GM19238 (cell line): ENCODE results near the gene NVL.

Experiments
- DNase-seq: peaks from one replicate; pipeline ENCODE4 v3.0.0; 2011; ENCODE audit warnings: low spot score; ENCODE audit not compliant: insufficient read length

NVL gene

DNA sequence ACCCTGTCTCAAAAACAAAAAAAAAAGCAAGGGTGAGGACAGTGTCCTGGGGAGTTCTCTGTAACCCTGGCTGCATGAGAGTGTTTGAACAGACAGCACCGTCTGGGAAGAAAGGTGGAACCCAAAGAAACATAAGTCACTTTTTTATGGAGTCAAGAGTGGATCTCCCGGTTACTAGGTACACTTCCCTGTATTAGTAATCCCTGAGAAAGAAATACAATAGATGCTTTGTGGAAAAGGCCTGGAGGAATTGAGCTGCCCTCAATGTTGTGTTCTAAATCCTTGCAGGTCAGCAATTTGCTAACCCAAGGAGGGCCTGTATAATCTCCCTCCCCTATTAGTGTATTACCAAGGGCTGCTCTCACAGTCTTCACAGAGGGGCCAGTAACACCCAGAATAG lies 130.3 kb downstream of the NVL start:
- no peak for DNase-seq

GRCh38 chr1:224198572-224198971 lies 131.4 kb downstream of the NVL start:
- no peak for DNase-seq

GRCh38 chr1:224196813-224197600 lies 133.0 kb downstream of the NVL start:
- DNase-seq: no peak

- DNase-seq: no peak
Observed at GRCh38 chr1:224193319-224193966, 136.5 kb downstream of the NVL start.

GRCh38 chr1:224192082-224192788 lies 137.7 kb downstream of the NVL start:
- DNase-seq: no peak

- no peak for DNase-seq
Observed at GRCh38 chr1:224189561-224189960, 140.4 kb downstream of the NVL start.

DNA sequence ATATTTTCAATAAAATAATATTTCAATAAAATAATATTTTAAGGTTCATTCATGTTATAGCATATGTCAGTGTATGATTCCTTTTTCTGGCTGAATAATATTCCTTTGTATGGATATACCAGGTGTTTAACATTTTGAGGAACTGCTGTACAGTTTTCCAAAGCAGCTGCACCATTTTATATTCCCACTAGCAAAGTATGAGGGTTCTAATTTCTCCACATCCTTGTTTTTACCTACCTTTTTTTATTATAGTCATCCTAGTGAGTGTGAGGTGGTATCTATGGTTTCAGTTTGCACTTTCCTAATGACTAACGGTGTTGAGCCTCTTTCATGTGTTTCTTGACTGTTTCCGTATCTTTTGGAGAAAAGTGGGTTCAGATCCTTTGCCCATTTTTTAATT lies 141.7 kb downstream of the NVL start:
- DNase-seq: no peak

DNA sequence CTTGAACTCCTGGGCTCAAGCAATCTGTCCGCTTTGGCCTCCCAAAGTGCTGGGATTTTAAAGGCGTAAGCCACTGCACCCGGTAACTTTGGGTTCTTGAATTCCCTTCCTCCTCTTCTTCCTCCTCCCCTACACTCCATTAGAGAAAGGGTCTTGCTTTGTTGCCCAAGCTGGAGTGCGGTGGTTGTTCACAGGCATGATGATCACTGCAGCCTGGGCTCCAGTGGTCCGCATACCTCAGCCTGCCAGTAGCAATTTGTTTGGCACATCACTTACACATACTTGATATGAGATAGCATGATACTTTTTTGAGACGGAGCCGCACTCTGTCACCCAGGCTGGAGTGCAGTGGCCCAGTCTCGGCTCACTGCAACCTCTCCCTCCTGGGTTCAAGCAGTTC lies 144.8 kb downstream of the NVL start:
- DNase-seq: no peak

DNA sequence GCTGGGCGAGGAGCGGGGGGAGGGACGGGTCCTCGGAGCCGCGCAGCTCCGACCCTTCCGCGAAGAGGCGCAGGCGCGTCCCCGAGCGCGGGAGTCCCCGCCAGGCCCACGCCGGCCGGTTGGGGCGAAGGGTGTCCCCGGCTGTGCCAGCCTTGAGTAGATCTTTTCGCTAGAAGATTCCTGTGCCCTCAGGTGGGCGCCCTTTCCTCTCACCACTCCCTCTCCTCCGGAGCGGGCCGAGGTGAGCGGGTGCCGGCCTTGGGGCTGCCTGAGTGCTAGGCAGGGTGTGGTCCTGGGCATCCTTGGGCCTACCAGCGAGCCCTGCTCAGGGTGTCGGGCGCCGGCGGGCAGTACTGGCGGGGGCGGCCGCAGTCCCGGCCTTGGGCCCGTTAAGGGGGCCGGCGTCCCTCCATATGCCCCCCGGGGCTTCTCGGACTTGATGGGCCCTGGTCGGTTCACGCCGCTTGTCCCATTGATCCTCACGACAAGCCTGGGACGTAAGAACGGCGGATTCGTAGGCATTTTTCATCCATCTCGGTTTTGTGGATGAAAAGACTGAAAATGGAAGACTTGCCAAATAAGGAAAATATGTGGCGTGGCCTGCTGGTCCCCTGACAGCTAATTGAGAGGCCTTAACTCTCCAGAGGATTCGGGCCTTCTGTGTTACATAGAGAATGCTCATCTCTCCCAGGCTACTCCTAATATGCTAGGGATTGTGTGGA lies 146.2 kb downstream of the NVL start:
- DNase-seq: peak; percentile 58

- DNase-seq: peak; percentile 92
Observed at GRCh38 chr1:224182866-224183590, 146.9 kb downstream of the NVL start, which contains the start of gene DEGS1. Gene DEGS1 (plus strand): TSS chr1:224183240. CDS start chr1:224183337, 97 bp downstream.

- peak; percentile 52 for DNase-seq
Observed at GRCh38 chr1:224182057-224182865, 147.7 kb downstream of the NVL start.

DNA sequence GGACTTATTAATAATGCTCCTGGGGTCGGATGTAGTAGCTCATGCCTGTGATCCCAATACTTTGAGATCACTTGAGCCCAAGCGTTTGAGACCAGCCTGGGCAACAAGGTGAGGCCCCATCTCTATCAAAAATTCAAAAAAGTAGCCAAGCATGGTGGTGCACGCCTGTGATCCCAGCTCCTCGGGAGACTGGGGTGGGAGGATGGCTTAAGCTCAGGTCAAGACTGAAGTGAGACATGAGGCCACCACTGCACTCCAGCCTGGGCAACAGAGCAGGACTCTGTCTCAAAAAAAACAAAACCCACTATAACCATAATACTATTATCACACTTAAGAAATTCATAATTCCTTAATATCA lies 148.5 kb downstream of the NVL start:
- no peak for DNase-seq

DNA sequence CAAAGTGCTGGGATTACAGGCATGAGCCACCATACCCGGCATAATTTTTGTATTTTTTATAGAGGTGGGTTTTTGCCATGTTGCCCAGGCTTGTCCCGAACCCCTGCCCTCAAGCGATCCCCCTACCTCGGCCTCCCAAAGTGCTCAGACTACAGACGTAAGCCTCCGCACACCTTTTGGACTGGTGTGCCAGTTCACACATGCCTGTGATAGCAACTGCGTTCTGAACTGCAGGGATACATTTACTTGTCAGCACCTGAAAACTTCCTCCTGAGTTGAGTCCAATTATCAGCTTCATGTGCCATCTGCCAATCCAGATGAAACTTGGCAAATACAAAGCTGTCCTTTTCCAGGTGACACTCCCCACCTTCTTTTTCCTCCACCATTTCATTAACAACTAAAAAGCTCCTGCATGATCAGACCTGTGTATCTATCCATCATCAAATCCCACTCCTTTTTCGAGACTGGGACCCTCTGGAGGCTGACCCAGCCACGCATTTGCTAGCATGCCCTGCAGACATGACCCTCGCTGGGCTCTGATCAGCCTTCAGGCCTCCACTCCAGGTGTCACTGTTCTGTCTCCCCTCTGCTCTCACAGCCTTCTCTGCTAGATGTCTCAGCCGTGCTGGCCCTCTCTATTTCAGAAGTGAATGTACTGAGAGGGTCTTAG lies 149.1 kb downstream of the NVL start:
- DNase-seq: no peak

DNA sequence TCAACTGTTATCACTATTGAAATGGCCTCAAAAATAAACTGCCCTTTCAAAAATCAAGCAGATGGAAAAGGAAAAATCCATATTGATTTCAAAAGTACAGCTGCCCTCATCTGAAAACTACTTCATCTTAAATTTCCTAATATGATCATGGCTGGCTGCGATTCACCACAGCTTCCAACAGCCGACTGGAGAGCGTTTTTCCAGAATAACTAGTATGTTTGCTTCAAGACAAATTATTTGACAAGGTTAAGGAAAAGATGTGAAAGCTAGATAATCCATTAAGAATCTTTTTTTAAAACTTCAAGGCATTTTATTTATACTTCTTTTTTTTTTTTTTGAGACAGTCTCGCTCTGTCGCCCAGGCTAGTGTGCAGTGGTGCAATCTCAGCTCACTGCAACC lies 151.1 kb downstream of the NVL start:
- DNase-seq: no peak

- no peak for DNase-seq
Observed at GRCh38 chr1:224177356-224177999, 152.5 kb downstream of the NVL start.
